ENCODE results near the gene RDH13.
A peak's percentile ranks its signal among the peaks of the same experiment; 100 is the strongest.
"Not testable (repeated sequence)": the region's sequence is repeated elsewhere in the genome, so short reads cannot be mapped to it uniquely, and the experiment has no call there.

The RDH13 gene, protein sequence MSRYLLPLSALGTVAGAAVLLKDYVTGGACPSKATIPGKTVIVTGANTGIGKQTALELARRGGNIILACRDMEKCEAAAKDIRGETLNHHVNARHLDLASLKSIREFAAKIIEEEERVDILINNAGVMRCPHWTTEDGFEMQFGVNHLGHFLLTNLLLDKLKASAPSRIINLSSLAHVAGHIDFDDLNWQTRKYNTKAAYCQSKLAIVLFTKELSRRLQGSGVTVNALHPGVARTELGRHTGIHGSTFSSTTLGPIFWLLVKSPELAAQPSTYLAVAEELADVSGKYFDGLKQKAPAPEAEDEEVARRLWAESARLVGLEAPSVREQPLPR

DNA sequence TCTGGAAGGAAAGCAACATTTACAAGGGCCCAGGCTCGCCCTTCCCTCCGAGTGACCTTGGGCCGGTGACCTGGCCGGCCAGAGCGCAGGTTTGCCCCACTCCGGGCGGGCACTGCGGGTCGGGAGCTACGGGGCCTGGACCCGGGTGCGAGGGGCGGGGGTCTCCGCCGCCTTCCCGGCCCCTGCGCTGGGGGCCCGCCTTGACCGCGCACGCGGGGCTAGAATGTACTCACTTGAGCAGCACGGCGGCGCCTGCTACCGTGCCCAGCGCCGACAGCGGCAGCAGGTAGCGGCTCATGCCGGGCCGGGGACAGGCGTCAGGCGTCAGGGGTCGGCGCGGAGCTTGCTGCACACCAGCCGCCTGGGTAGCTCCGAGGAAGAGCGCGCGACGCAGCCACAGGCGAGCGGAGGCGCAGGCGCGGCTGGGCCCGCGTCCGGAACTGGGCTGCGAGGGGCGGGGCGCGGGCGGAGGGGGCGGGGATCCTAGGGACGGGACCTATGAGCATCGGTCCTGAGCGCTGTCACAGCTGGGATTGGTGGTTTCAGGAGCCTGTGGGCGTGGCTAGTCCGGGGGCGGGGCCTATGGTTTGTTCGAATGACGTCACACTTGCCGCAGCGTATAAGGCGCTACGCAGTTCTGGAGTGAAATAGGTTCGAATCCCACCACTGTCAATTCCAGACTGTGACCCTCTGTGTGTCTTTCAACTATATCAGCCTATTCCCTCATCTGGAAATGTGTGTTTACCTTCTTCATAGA, at the start of gene RDH13:
RDH13 (minus strand) TSS at position 414 of the 757 bp plus-strand sequence; CDS start at position 298, 116 bp downstream.
- DNase-seq (ENCODE audit: low read depth), result peak; percentile 81

GRCh38 chr19:55112246-55112776, 49.4 kb upstream of the RDH13 start:
- DNase-seq (ENCODE audit: low read depth), result no peak

- DNase-seq (ENCODE audit: low read depth), result no peak
These were observed 48.4 kb upstream of the RDH13 start for GRCh38 chr19:55111238-55111831.

GRCh38 chr19:55109527-55110291, 46.8 kb upstream of the RDH13 start:
- DNase-seq (ENCODE audit: low read depth), result no peak

DNA sequence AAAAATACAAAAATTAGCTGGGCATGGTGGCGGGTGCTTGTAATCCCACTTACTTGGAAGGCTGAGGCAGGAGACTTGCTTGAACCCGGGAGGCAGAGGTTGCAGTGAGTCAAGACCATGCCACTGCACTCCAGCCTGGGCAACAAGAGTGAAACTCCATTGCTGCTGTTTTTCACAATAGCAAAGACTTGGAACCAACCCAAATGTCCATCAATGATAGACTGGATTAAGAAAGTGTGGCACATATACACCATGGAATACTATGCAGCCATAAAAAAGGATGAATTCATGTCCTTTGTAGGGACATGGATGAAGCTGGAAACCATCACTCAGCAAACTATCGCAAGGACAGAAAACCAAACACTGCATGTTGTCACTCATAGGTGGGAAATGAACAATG, 44.3 kb upstream of the RDH13 start:
- not testable (repeated sequence) for DNase-seq (ENCODE audit: low read depth)

- no peak for DNase-seq (ENCODE audit: low read depth)
These were observed 43.6 kb upstream of the RDH13 start for GRCh38 chr19:55106591-55106990.

DNA sequence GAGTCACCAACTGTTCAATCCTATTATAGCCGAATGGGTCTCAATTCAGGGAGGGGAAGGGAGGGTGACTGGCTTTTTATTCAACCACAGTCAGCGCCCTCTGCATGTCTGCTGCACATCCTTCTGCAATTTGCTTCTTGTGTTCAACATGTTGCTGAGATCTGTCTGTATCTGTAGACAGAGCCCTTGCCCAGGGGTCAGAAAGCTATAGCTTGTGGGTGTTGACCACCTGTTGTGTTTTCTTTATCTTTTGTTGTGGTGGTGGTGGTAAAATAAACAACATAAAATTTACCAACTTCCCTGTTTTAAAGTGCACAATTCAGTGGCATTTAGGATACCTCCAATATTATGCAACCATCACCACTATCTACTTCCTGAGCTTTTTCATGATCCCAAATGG, 42.3 kb upstream of the RDH13 start:
- no peak for DNase-seq (ENCODE audit: low read depth)

DNA sequence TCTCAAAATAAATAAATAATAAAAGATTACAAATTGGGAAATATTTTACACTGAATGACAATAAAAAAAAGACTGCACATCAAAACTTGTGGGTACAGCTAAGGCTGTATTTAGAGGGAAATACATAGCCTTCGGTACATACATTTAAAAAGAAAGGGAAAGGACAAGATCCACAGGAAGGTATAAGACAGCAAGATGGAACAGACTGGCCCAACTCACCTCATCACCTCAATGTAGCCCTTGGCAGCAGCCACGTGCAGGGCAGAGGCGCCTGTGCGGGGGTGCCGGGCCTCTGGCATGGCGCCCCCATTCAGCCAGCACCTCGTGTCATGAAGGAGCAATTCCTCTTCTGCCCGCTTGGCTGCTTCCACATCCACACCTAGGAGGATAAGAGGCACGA, 40.2 kb upstream of the RDH13 start:
- DNase-seq (ENCODE audit: low read depth), result no peak

DNA sequence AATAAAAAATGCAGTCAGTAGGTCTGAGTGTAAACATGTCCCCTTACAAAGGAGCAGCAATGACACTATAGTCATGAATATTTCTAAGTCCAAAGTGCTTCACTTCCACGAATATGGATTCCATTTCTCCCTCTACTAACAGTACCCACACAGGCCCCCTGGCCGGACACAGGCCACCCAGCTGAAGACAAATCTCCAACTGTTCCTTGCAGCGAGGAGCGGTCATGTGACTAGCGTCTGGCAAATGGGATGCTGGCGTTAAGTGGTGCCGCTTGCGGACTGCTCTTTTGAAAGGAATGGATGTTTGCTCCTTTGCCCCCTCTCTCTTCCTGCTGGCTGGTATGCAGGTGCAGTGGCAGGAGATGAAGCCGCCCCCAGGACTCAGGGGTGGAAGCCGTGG, 38.3 kb upstream of the RDH13 start:
- DNase-seq (ENCODE audit: low read depth), result no peak

GRCh38 chr19:55099557-55100506, 36.9 kb upstream of the RDH13 start:
- DNase-seq (ENCODE audit: low read depth), result no peak

GRCh38 chr19:55098716-55099556, 36.0 kb upstream of the RDH13 start:
- no peak for DNase-seq (ENCODE audit: low read depth)

- no peak for DNase-seq (ENCODE audit: low read depth)
These were observed 35.1 kb upstream of the RDH13 start for GRCh38 chr19:55097864-55098715.

GRCh38 chr19:55096061-55096701, 33.2 kb upstream of the RDH13 start:
- no peak for DNase-seq (ENCODE audit: low read depth)

GRCh38 chr19:55095260-55096060, 32.5 kb upstream of the RDH13 start:
- DNase-seq (ENCODE audit: low read depth), result no peak

- no peak for DNase-seq (ENCODE audit: low read depth)
These were observed 31.7 kb upstream of the RDH13 start for GRCh38 chr19:55094456-55095259.

DNA sequence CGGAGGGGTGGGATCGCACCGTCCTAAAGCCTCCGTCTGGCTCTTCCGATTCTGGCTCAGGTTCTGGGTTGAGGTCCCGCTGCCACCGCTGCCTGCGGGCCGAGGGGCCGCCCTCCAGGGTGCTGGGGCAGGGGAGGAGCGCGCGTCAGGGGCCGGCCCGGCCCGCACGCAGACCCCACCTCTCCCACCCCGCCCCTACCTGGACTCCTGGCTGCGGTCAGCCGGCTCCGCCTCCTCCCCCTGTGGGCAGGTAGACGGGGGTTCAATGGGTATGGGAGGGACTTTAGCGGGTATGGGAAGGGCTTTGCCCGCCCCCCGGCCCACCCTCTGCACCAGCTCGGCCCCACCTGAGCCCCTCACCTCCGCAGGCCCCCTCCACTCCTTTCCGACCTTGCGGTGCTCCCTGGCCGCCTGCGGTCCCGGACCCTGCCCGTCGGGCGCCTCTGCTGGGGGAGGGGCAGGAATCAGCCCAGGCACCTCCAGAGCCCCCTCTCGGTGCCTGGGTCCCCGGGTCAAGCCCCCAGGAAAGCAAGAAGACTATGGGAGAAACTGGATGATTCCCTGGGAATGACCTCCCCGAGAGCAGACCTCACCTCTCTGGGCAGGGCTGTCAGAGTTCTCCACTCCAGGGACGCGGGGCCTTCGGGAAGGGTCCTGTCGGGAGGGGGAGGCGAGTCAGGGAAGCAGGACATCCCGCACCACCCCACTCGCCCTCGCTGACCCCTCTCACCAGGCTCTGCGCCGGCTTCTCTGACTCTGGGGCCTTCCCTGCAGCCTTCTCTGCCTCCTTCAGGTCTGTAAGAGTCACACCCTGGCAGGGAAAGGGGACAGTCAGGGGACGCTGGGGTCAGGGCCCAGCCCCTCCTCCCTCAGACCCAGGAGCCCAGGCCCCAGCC, 29.7 kb upstream of the RDH13 start:
- DNase-seq (ENCODE audit: low read depth), result no peak

All from GM04504 (cell line).